GM18873 (cell line): ENCODE results near the gene DCD.
"Not testable (repeated sequence)": the region's sequence is repeated elsewhere in the genome, so short reads cannot be mapped to it uniquely, and the experiment has no call there.

Experiments used
- ATAC-seq: cut with Tn5 transposase; IDR thresholded peaks from one replicate; pipeline ENCODE4 v1.9.1; 2021; ENCODE audit warnings: mild to moderate bottlenecking, moderate library complexity, moderate number of reproducible peaks; ENCODE audit not compliant: unreplicated experiment, low FRiP score

The DCD gene

GRCh38 chr12:54657105-54657607 lies 9.0 kb upstream of the DCD start:
- ATAC-seq = no peak

- no peak for ATAC-seq
Measured at GRCh38 chr12:54654926-54655325, 6.8 kb upstream of the DCD start.

- ATAC-seq = no peak
Measured at GRCh38 chr12:54653025-54653424, 4.9 kb upstream of the DCD start.

- no peak for ATAC-seq
Measured at GRCh38 chr12:54650889-54651288, 2.7 kb upstream of the DCD start.

- no peak for ATAC-seq
Measured at GRCh38 chr12:54650409-54650808, 2.2 kb upstream of the DCD start.

GRCh38 chr12:54649825-54650224 lies 1.7 kb upstream of the DCD start:
- ATAC-seq = no peak

DNA sequence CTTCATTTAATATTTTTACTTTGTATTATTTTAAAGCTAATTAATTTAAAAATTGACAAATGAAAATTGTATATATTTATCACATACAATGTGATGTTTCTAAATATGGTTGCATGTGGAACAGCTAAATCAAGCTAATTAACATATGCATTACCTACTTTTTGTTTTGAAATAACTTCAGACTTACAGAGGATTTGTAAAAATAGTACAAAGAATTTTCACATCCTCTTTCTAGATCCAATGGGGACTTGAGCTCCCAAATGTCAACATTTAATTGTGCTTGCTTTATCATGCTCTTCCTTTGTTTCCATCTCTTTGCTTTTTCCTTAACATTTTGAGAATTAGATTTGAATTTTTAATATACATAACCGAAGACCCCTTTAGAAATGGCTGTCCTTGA lies 6.6 kb downstream of the DCD start:
- no peak for ATAC-seq

DNA sequence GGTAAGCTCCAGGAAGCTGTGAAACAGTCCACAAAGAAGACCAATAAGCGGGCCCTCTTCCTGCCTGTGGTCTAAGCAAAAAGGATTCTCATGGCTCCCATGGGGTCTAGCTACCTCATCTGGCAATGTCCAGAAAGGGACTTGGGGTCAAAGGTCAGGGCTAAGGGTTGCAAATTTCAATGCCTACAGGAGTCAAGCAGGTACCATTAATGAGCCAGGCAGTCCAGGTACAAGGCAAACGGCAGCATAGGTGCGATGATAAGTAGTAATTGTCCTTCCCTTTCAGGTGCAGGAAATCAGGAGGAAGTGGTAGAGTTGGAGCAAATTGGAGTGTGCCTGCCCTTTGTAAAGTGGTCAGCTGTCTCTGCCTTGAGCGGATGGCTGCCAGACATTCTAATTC lies 7.1 kb downstream of the DCD start:
- ATAC-seq = no peak

GRCh38 chr12:54639112-54639511 lies 9.1 kb downstream of the DCD start:
- not testable (repeated sequence) for ATAC-seq

DNA sequence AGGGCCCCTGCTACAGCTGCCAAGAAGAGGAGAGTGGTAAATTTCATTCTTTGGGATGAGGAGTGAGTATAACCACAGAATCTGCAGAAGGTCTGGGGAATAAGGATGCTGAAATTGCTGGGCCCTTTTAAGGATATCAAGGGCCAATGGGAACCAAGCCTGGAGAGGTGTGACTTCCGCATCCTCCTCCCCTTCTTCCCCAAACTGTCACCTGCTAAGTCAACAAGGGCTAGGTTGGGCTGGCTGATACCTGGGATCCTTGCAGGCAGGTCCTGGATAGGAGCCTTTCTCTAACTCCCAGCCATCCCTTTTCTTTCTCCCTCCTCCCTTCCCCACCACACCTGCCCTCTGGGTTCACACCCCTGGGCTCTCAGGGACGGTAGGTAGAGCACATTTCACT lies 13.4 kb downstream of the DCD start, which contains the start of gene LACRT:
TSS of gene LACRT (minus strand) at position 101 of the 400 bp plus-strand sequence. CDS start at position 47, 54 bp downstream.
- ATAC-seq = no peak

DNA sequence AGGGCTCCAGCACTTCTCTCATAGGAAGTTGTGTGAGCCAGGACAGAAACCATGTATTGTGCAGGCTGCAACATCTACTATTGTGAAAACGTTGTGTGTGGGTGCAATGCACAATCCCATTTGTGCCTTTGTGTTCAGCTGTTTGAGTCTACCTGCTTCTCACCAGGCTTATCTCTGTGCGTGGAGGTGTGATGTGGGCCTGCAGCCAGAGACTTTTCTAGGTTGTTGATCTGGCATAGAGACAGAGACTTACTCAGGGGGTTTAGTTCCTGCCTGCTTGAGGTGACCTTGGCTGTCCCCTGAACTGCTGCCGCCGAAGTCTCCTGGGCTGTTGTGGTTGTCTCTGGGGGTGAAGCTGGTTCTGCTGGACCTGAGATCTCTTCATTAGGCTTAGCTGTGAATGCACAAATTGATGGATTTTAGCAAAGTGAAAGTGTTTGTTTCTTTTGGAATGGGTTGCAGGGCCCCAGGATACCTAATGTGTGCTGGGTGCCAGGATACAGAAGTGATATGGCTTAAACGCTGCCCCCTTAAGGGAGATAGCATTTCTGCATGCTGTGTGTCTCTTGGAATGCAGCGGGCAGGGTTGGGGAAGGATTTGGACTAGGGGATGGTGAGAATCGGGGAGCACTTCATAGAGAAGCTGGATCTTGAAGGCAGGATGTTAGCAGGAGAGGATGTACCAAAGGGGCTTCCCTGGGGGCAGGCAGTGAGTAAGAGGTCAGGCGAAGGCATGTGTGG lies 16.0 kb downstream of the DCD start:
- ATAC-seq = no peak

- no peak for ATAC-seq
Measured at GRCh38 chr12:54631551-54631950, 16.6 kb downstream of the DCD start.

DNA sequence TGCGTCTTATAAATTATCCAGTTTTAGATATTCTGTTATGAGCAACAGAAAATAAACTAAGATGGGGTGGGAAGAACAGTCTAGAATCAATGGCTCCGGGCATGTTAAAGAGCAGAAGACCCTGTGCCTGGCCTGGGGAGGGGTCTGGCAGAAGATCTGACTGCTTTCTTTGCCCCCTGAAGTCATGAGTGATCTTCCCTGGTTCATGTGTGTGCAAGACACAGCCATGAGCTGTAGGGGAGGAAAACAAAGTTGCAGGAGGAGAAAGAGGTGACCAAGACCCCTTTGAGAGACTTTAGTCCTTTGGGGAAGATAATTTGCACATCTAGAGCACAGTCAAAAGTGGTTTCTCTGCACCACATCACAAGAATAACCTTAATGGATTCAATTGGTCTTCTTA lies 18.2 kb downstream of the DCD start:
- no peak for ATAC-seq

- ATAC-seq = no peak
Measured at GRCh38 chr12:54628186-54628846, 19.8 kb downstream of the DCD start.

DNA sequence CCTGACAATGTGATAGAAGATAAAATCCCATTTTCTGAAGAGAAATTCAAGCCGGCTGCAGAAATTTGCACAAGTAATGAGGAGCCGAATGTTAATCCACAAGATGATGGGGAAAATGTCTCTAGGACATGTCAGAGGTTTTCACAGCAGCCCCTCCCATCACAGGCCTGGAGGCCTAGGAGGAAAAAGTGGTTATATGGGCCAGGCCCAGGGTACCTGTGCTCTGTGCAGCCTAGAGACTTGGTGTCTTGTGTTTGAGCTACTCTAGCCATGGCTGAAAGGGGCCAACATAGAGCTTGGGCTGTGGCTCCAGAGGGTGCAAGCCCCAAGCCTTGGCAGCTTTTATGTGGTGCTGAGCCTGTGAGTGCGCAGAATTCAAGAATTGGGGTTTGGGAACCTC lies 20.9 kb downstream of the DCD start:
- no peak for ATAC-seq

- ATAC-seq = no peak
Measured at GRCh38 chr12:54625598-54625997, 22.6 kb downstream of the DCD start.

DNA sequence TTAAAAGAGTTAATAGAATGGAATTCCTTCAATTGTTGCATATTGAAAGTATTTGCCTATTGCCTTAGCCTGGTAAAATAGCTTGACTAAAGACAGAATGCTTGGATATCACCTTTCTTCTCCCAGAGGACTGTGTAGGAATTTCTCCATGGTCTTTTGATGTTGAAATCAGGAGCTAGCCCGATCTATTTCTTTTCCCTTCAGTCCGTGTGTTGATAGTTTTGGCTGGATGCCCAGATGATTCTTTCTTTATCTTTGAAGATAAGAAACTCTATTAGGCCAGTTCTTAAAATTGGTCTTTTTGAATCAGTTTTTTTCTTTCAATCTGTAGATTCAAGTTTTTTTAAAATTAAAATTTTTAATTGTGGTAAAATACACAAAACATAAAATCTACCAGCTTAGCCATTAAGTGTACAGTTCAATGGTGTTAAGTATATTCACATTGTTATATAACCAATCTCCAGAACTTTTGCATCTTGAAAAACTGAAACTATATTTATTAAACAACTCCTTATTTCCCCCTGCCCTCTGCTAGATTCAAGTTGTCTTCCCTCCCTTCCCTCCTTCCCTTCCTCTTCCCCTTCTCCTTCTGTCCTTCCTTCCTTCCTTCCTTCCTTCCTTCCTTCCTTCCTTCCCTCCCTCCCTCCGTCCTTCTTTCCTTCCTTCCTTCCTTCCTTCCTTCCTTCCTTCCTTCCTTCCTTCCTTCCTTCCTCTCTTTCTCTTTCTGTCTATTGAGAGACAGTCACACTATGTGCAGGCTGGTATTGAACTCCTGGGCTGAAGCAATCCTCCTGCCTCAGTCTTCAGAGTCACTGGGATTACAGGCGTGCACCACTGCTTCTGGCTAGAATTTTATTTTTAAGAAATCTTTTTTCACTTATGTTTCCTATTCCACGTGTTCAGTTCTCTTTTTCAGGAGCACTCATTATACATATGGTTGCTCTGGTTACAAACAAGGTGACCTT lies 23.6 kb downstream of the DCD start:
- no peak for ATAC-seq

- no peak for ATAC-seq
Measured at GRCh38 chr12:54622463-54623183, 25.5 kb downstream of the DCD start.

DNA sequence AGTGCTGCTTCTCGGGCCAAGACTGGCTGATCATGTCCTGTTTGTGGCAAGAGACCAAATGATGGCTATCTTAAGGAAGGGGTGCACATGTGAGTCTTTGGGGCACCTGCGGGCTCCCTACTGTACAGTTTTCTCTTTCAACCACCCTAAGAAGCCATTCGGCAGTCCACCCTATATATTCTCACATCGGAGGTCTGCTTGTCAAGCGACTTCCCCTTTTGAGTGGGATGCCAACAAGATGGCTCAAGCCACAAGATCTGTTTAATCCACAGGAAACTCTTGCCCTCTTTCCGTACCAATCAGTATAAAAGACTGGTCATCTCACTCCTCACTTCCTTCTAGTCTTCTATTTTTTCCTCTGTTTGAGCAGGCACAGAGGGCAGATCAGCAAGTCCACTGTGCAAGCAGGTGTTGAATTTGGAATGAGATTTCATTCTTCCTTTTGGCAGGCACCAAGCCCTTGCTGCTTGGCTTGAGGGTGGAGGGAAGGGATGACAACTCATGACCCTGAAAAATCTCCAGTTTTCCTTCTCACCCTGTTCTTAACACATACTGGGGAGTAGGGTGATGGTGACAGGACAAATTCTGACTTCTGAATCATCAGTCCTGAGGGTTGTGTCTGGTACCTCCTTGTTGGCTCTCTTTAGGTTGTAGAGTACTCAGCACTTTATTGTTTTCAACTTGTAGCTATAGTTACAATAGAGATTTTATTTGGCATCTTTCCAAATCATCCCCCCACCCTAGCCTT lies 31.1 kb downstream of the DCD start:
- ATAC-seq = no peak
